Right lobe of liver (tissue), 4 donors: ENCODE results near the gene PTPRN2.

Experiments
- POLR2A ChIP-seq: fragments of 450-650 bp; IDR thresholded peaks from one replicate; pipeline ENCODE4 v1.6.1; 2017; ENCODE audit warnings: antibody characterized with exemption, mild to moderate bottlenecking
- TF ChIP-seq, protein P1 (sequence below), 4 donors: fragments of 200-600 bp in 3 of 4; fragments of 450-650 bp in 1 of 4; IDR thresholded peaks; one replicate each; pipeline versions ENCODE4 v1.5.1 to v1.8.0; 2016 to 2022; ENCODE audit warnings: antibody characterized with exemption in 4 of 4, mild to moderate bottlenecking in 2 of 4
- donor health status: DM: no; HTN: no; CAD: no.
- donor health status: DM: no; HTN: no; CAD: no.
- donor health status: DM: no; HTN: yes; CAD: no.

DNA sequence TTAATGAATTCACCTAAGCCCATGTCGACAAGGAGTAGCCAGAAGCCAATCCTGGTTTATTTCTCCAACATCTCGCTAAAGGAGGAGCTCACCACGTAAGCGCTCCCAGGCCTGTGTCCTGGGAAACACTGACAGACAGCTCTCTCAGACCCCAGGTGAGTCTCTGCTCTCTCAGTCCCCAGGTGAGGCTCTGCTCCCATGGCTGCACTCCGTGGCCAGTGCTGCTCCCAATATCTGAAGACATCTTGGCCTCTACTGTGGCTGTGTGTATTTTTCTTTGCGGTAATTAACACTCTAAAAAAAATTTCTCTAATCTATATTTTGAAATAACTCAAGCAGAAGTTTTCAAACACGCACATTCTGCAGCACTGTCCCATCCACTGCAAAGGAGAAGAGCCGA, 564.5 kb downstream of the PTPRN2 start:
- no peak for TF ChIP-seq POLR2A
- TF ChIP-seq, protein P1, sequence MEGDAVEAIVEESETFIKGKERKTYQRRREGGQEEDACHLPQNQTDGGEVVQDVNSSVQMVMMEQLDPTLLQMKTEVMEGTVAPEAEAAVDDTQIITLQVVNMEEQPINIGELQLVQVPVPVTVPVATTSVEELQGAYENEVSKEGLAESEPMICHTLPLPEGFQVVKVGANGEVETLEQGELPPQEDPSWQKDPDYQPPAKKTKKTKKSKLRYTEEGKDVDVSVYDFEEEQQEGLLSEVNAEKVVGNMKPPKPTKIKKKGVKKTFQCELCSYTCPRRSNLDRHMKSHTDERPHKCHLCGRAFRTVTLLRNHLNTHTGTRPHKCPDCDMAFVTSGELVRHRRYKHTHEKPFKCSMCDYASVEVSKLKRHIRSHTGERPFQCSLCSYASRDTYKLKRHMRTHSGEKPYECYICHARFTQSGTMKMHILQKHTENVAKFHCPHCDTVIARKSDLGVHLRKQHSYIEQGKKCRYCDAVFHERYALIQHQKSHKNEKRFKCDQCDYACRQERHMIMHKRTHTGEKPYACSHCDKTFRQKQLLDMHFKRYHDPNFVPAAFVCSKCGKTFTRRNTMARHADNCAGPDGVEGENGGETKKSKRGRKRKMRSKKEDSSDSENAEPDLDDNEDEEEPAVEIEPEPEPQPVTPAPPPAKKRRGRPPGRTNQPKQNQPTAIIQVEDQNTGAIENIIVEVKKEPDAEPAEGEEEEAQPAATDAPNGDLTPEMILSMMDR (IDR thresholded peaks at IDR 0.05), result no peak
